ACHN (cell line): ENCODE data around the gene EPN2.

ENCODE experiments used
- DNase-seq: peaks from one replicate; pipeline ENCODE4 v3.0.0-alpha.2; 2015
- in situ Hi-C: cut with HindIII; loops from 2 replicates; pipeline ENCODE4 v1.10.0; 2017; ENCODE audit warnings: low sequenced_read_pairs, low pct_ligation_motif_present, low pct_unique_long_range_greater_than_20kb

The EPN2 gene

DNA sequence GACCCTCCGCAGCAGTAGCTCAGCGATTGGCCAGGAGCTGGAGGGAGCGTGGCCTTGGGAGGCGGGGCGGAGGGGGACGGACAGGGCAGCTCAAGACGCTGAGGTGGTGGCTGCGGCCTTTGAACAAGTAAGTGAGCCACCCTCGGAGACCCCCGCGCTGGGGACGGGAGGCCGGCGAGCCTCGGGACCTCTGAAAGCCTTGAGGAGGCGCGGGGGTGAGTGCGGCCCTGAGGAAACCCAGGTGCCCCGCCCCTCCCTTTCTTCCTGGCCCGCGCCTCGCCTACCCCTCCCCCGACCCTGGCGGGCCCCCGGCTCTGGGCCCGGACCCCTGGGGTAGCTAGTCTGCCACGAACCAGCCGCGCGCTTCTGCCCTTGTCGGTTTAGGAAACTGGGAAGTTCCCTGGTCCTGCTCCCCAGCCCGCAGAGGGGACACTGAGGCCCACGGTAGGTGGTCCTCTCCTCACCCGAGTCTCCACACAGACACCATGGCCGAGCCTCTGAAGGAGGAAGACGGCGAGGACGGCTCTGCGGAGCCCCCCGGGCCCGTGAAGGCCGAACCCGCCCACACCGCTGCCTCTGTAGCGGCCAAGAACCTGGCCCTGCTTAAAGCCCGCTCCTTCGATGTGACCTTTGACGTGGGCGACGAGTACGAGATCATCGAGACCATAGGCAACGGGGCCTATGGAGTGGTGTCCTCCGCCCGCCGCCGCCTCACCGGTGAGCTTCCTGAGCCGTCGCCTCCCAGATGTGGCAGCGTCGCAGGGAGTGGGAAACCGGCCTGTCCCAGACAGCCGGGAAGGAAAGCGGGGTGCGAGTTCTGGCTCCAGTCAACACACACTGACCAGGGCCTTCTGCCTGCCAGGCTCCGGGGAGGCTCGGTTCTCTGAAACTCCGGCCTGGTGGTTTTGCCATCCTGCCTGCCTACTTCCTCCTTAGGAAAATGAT is 141.5 kb downstream of the EPN2 start, which contains the start of gene MAPK7:
Gene MAPK7 (plus strand): TSS at position 83 of the 945 bp plus-strand sequence. CDS start 403 bp downstream, at position 486.
- in situ Hi-C loops: no loop called here
- DNase-seq: no peak

DNA sequence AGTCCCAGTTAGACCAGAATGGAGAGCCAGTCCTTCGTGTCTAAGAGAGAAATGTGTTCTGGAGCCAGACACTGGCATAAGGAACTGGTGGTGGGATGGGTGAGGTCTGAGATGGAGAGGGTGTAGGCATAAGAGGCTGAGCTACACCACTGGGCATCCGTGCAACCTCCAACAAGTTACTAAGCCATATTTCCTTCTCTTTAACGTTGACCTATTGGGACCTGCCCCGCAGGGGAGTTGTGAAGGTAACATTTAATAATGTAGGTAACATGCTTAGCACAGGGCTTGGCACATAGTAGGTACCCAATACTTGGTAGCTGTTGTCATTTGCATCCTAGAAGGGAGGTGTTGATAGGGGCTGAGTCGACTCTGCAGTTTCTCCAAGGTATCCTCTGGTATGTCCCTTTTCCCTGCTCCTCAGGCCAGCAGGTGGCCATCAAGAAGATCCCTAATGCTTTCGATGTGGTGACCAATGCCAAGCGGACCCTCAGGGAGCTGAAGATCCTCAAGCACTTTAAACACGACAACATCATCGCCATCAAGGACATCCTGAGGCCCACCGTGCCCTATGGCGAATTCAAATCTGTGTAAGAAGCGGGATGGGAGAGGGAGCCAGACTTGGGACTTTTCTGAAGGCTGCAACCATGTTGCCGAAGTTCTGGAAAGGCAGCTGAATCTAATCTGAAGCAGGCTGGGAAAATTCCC is 142.3 kb downstream of the EPN2 start:
- in situ Hi-C loops: no loop called here
- no peak for DNase-seq

DNA sequence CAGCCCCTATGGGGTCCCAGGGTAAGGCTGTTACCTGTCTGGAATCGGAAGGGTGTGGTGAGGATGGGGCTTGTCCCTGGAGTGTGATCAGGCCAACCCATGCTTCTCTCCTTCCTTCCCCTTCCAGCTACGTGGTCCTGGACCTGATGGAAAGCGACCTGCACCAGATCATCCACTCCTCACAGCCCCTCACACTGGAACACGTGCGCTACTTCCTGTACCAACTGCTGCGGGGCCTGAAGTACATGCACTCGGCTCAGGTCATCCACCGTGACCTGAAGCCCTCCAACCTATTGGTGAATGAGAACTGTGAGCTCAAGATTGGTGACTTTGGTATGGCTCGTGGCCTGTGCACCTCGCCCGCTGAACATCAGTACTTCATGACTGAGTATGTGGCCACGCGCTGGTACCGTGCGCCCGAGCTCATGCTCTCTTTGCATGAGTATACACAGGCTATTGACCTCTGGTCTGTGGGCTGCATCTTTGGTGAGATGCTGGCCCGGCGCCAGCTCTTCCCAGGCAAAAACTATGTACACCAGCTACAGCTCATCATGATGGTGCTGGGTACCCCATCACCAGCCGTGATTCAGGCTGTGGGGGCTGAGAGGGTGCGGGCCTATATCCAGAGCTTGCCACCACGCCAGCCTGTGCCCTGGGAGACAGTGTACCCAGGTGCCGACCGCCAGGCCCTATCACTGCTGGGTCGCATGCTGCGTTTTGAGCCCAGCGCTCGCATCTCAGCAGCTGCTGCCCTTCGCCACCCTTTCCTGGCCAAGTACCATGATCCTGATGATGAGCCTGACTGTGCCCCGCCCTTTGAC is 143.5 kb downstream of the EPN2 start:
- DNase-seq: no peak
- in situ Hi-C loops: no loop called here

DNA sequence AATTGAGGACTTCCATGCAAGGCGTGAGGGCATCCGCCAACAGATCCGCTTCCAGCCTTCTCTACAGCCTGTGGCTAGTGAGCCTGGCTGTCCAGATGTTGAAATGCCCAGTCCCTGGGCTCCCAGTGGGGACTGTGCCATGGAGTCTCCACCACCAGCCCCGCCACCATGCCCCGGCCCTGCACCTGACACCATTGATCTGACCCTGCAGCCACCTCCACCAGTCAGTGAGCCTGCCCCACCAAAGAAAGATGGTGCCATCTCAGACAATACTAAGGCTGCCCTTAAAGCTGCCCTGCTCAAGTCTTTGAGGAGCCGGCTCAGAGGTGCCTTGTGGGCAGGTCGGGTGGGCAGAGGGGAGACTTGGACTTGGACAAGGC is 144.2 kb downstream of the EPN2 start:
- in situ Hi-C loops: no loop called here
- DNase-seq: no peak

DNA sequence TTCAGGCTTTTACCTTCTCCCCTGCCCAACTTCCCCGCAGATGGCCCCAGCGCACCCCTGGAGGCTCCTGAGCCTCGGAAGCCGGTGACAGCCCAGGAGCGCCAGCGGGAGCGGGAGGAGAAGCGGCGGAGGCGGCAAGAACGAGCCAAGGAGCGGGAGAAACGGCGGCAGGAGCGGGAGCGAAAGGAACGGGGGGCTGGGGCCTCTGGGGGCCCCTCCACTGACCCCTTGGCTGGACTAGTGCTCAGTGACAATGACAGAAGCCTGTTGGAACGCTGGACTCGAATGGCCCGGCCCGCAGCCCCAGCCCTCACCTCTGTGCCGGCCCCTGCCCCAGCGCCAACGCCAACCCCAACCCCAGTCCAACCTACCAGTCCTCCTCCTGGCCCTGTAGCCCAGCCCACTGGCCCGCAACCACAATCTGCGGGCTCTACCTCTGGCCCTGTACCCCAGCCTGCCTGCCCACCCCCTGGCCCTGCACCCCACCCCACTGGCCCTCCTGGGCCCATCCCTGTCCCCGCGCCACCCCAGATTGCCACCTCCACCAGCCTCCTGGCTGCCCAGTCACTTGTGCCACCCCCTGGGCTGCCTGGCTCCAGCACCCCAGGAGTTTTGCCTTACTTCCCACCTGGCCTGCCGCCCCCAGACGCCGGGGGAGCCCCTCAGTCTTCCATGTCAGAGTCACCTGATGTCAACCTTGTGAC is 144.7 kb downstream of the EPN2 start:
- in situ Hi-C loops: no loop called here
- DNase-seq: no peak

DNA sequence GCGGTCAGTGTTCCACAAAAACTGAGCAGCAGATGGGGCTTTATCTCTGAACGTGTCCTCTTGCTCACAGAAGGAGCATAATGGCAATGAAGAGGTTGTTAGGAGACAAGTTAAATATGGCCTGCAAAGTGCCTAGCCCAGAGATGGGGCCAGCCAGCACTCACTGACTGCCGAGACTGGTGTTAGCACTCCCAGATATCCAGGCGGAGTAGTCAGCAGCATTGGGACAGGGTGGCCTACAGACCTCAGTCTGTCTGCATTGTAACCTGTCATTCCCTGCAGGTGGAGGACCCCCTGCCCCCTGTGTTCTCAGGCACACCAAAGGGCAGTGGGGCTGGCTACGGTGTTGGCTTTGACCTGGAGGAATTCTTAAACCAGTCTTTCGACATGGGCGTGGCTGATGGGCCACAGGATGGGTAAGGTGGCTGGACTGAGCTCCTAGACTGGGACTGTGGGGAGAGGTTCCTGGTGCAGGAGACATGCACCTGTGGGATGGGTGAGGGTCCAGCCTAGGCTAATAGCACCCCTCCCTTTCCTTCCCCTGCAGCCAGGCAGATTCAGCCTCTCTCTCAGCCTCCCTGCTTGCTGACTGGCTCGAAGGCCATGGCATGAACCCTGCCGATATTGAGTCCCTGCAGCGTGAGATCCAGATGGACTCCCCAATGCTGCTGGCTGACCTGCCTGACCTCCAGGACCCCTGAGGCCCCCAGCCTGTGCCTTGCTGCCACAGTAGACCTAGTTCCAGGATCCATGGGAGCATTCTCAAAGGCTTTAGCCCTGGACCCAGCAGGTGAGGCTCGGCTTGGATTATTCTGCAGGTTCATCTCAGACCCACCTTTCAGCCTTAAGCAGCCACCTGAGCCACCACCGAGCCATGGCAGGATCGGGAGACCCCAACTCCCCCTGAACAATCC is 145.6 kb downstream of the EPN2 start:
- in situ Hi-C loops: no loop called here
- DNase-seq: no peak

DNA sequence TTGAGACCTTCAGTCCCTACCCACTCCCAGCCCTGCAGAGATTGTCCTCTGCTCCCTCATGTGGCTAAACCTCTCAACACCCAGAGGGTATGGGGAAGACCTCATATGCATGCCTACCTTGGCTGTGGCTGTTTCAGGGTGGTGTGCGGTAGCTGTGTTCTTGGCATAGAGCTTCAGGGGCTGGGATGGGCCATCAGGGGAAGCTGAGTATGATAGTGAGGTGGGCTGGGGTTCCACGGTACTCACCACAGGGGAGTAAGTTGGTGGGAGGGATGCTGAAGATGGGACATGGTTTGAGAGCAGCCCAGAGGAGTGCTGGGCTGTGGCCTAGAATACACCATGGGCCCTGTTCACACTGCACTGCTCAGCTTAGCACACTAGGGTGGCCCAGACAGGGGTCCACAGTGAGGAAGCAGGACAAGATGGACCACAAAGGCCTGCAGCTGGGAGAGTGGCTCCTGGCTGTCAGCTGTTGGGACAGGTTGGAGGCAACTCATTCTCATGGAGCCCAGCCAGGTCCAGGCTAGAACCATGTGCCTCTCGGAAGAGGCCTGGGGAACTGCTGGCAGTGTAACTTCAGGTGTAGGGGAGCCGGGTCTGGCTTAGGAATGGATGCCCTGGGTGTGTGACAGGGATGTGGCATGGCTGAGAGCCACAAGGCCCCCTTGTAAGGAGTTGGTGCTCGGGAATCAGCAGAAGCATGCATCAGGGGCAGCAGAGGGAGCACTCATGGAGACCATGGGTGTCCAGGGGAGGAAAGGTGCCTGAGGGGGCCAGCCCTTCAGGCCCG is 146.7 kb downstream of the EPN2 start:
- DNase-seq: no peak
- in situ Hi-C loops: no loop called here

DNA sequence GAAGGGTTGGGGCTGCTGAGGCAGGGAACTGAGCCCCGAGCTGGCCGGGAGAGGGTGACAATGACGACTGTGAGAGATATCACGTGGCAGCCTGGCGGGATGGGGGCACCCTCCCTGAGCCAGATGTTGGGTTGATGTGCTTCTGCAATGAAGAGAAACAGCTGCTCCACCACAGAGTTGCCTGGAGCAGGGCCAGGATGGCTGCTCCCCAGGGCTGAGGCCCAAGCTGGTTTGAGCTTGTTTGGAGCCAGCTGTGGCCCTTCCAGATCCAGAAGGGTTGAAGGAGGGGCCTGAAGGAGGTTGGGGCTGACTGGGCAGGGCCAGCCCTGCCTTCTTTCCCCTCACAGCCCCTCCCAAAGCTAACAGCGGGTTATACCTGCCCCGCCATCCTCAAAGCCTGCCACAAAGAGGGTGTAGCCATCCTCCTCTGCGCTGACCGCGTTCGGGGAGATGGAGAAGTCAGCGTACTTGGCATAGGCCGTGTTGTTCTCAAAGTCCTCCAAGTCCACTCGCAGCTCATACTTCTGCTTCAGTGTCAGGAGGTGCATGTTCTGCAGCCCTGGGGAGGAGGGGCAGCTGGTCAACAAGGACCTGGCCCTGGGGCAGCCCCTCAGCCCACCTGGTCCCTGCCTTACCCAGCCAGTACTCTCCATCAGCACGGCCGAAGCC is 147.7 kb downstream of the EPN2 start:
- in situ Hi-C loops: no loop called here
- no peak for DNase-seq

DNA sequence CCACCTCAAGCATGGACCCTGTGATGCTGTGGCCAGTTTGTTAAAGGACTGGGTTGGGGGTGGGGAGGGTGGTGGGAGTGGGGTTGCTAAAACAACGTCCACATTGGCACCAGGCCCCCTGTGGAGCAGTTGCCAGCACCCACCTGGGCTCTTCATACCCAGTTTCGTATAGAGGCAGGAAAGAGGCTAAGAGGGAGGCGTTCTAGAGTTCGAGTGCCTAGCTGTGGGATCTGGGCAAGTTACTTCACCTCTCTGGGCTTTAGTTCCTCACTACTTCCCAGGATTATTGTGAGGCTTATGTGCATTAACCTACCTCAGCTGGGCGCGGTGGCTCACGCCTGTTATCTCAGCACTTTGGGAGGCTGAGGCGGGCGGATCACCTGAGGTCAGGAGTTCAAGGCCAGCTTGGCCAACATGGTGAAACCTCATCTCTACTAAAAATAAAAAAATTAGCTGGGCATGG is 148.4 kb downstream of the EPN2 start:
- DNase-seq: no peak
- in situ Hi-C loops: no loop called here
